GM18498 (cell line): ENCODE results near the gene RPS5.

ENCODE experiments used
- ATAC-seq: cut with Tn5 transposase; IDR thresholded peaks from one replicate; pipeline ENCODE4 v1.9.1; 2021; ENCODE audit warnings: mild to moderate bottlenecking, moderate library complexity; ENCODE audit not compliant: unreplicated experiment

The RPS5 gene

GRCh38 chr19:58381460-58382212 is 5.4 kb upstream of the RPS5 start:
- no peak for ATAC-seq

- no peak for ATAC-seq
Measured at GRCh38 chr19:58382997-58383603, 4.0 kb upstream of the RPS5 start.

DNA sequence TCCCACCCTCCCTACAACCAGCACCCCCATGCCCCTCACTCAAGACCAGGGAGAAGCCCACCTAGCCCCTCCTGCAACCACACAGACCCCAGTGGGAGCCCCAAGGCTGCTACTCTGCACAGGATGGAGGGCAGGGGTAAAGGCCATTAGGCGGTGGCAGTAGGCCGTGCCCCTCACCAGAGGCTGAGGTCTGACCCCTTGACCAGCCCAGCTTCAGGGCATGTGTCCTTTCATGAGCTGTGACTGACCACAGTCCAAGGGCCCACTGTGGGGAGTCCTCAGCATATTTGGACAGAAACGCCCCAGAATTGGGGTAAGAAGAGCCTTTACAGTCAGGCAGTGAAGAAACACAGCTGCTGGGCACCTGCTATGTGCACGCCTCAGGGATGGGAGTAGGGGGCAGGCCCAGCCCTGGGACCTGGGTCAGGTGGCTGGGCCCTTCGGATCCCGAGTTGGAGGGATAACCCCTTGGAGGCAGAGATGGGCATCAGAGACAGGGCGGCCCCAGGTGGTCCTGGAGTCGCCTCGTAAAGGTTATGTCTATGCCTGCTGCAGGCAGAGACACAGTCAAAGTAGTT is 1.7 kb upstream of the RPS5 start:
- ATAC-seq, result no peak

DNA sequence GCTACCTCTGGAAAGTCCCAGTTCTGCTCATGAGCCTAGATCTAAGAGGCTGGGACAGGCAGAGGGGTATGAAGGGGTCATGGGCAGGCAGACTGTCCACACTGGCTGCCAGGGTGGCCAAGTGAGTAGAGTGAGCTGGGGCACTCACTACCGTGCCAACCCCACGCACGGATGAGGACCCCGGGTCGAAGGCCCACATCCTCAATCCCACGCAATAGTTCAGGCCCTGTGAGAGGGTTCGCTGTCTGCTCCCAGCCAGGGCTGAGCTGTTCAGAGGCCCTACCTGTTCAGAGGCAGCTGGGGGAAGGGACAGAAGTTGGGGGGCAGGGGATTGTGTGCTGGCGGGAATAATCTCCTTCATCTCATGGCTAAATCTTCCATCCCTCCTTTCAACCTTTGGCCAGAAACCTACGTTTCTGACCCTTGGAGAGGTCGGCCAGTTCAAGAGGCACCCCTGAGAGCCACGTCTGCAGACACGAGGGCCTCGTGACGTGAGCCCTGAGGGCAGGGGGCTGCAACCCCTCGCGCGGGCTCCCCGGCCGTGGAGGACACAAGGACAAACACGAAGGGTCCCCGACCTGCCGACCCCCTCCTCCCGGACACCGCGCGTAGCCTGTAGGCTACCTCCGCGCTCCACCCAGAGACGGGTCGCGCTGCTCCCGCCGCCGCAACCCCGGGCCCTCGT is 1.0 kb upstream of the RPS5 start:
- ATAC-seq, result peak; percentile 17

GRCh38 chr19:58387338-58388174 is 487 bp downstream of the RPS5 start:
- ATAC-seq, result no peak

DNA sequence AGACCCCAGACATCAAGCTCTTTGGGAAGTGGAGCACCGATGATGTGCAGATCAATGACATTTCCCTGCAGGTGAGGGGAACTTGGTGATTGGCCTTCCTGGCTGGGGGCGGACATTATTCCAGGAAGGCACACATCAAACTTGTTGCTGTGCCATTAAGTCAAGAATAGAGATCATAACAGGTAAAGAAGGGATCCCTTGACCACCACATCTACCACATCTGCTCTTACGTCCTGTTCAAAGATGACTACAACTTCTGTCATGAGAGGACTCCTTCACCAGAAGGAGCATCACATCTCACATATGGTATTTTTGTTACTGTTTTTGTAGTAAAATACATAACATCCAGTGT is 1.1 kb downstream of the RPS5 start:
- ATAC-seq, result no peak

GRCh38 chr19:58392945-58393724 is 6.1 kb downstream of the RPS5 start:
- ATAC-seq, result no peak

- no peak for ATAC-seq
Measured at GRCh38 chr19:58393725-58394033, 6.6 kb downstream of the RPS5 start.

GRCh38 chr19:58394821-58395219 is 7.8 kb downstream of the RPS5 start:
- ATAC-seq, result no peak

- ATAC-seq, result no peak
Measured at GRCh38 chr19:58395220-58395978, 8.3 kb downstream of the RPS5 start, which contains the start of gene RNF225. TSS of gene RNF225 (plus strand) at chr19:58395656. CDS start at chr19:58396090, 434 bp downstream.

- no peak for ATAC-seq
Measured at GRCh38 chr19:58395979-58396627, 9.0 kb downstream of the RPS5 start.

GRCh38 chr19:58396691-58397532 is 9.8 kb downstream of the RPS5 start:
- no peak for ATAC-seq

- no peak for ATAC-seq
Measured at GRCh38 chr19:58397533-58398037, 10.5 kb downstream of the RPS5 start.

- ATAC-seq, result no peak
Measured at GRCh38 chr19:58398087-58398486, 11.0 kb downstream of the RPS5 start.

DNA sequence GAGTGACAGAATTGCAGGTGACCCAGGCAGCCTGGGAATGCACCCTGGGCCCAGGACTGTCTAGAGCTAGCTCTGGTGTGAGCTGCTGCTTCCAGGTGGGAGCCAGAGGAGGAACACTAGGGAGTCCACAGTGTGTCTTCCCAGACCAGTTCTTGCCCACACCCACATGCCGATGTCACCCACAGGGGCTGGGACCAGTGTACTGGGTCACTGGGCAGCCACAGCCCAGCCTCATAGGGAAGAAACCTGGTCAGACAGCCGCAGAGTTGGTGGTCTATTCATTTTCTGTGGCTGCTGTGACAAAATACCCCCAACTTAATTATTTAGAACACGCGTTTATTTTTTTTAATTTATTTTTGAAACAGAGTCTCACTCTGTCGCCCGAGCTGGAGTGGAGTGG is 11.5 kb downstream of the RPS5 start:
- no peak for ATAC-seq

GRCh38 chr19:58399903-58400302 is 12.8 kb downstream of the RPS5 start:
- ATAC-seq, result no peak

GRCh38 chr19:58400316-58400915 is 13.3 kb downstream of the RPS5 start:
- no peak for ATAC-seq
